ENCODE results near the gene VIT.

VIT gene

GRCh38 chr2:36717603-36718266, 21.2 kb downstream of the VIT start:
- TF ChIP-seq CTCF (IDR thresholded peaks at IDR 0.05; ENCODE audit: low read depth, low read length) = no peak
- no peak overlapping the region for H3K4me3 ChIP-seq (replicated peaks in 1 of 2; ENCODE audit: low read depth in 2 of 2, low read length in 2 of 2)
- no peak for DNase-seq (ENCODE audit: low read depth in 2 of 2)

DNA sequence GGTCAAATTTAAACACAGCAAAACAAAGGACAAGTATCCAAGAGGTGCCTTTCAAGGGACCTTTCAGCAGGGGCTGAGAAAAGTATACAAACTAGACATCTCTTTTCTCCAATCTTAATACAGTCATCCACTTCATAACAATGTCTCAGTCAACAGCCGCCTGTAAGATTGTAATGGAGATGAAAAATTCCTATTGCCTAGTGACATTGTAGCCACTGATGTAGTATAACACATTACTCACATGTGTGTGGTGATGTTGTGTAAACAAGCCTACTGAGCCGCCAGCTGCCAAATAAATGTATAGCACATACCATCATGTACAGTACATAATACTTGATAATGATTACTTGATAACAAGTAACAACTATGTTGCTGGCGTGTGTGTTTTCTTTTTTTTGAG, 31.0 kb downstream of the VIT start:
- H3K4me3 ChIP-seq (replicated peaks in 1 of 2; ENCODE audit: low read depth in 2 of 2, low read length in 2 of 2) = no peak overlapping the region
- DNase-seq (ENCODE audit: low read depth in 2 of 2) = no peak
- no peak for TF ChIP-seq CTCF (IDR thresholded peaks at IDR 0.05; ENCODE audit: low read depth, low read length)

- no peak overlapping the region for H3K4me3 ChIP-seq (replicated peaks in 1 of 2; ENCODE audit: low read depth in 2 of 2, low read length in 2 of 2)
- DNase-seq (ENCODE audit: low read depth in 2 of 2) = no peak
- no peak for TF ChIP-seq CTCF (IDR thresholded peaks at IDR 0.05; ENCODE audit: low read depth, low read length)
These were observed 32.6 kb downstream of the VIT start for GRCh38 chr2:36729067-36729466.

GRCh38 chr2:36731941-36732672, 35.6 kb downstream of the VIT start:
- TF ChIP-seq CTCF (IDR thresholded peaks at IDR 0.05; ENCODE audit: low read depth, low read length) = no peak
- no peak overlapping the region for H3K4me3 ChIP-seq (replicated peaks in 1 of 2; ENCODE audit: low read depth in 2 of 2, low read length in 2 of 2)
- peak in 1 of 2 donors; percentile 41 for DNase-seq (ENCODE audit: low read depth in 2 of 2)

- DNase-seq (ENCODE audit: low read depth in 2 of 2) = no peak
- no peak for TF ChIP-seq CTCF (IDR thresholded peaks at IDR 0.05; ENCODE audit: low read depth, low read length)
- no peak overlapping the region for H3K4me3 ChIP-seq (replicated peaks in 1 of 2; ENCODE audit: low read depth in 2 of 2, low read length in 2 of 2)
These were observed 36.1 kb downstream of the VIT start for GRCh38 chr2:36732673-36733036.

DNA sequence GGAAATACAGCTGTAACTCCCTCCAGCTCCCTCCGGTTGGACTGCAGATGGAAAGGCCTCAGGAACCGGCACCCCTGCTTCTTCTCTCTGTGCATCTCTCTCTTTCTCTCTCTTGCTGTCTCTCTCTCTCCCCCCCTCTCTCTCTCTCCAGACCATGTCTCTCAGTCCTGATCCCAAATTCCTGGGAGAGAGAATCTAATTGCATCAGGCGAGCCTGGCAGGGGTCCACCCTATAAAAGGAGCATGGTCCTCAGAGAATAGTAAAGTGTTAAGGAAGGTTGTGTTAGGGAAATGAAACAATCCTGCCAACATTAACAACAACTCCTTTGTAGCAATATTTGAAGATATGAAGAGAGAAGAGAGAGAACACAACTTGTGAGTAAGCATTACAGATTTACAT, 36.7 kb downstream of the VIT start:
- no peak for DNase-seq (ENCODE audit: low read depth in 2 of 2)
- no peak overlapping the region for H3K4me3 ChIP-seq (replicated peaks in 1 of 2; ENCODE audit: low read depth in 2 of 2, low read length in 2 of 2)
- TF ChIP-seq CTCF (IDR thresholded peaks at IDR 0.05; ENCODE audit: low read depth, low read length) = no peak
